ENCODE measurements around the gene GRK4.

The GRK4 gene

GRCh38 chr4:3059943-3060342, 96.6 kb downstream of the GRK4 start:
- H3K36me3 ChIP-seq (ENCODE audit: low read depth): no peaks in the 10 kb centered on the region
- no peak overlapping the region for H3K27ac ChIP-seq (ENCODE audit: poor library complexity, severe bottlenecking)
- TF ChIP-seq CTCF (IDR thresholded peaks at IDR 0.05; ENCODE audit: poor library complexity, severe bottlenecking): no peak
- ATAC-seq (ENCODE audit: low read depth) (no peak), DNase-seq (ENCODE audit: low spot score) (no peak)
- no peaks in the 10 kb centered on the region for H3K9me3 ChIP-seq (ENCODE audit: severe bottlenecking)
- H3K4me3 ChIP-seq (ENCODE audit: severe bottlenecking): no peak overlapping the region
- no peaks in the 10 kb centered on the region for H3K4me1 ChIP-seq (ENCODE audit: insufficient read depth, poor library complexity, severe bottlenecking)
- H3K27me3 ChIP-seq (ENCODE audit: insufficient read depth, poor library complexity, severe bottlenecking): no peaks in the 10 kb centered on the region

- Histone ChIP-seq H3K4me3 (ENCODE audit: severe bottlenecking) (no peak overlapping the region), H3K9me3 (ENCODE audit: severe bottlenecking) (no peaks in the 10 kb centered on the region), H3K36me3 (ENCODE audit: low read depth) (no peaks in the 10 kb centered on the region), H3K4me1 (ENCODE audit: insufficient read depth, poor library complexity, severe bottlenecking) (no peaks in the 10 kb centered on the region), H3K27ac (ENCODE audit: poor library complexity, severe bottlenecking) (no peak overlapping the region), H3K27me3 (ENCODE audit: insufficient read depth, poor library complexity, severe bottlenecking) (no peaks in the 10 kb centered on the region)
- no peak for ATAC-seq (ENCODE audit: low read depth)
- no peak for TF ChIP-seq CTCF (IDR thresholded peaks at IDR 0.05; ENCODE audit: poor library complexity, severe bottlenecking)
- DNase-seq (ENCODE audit: low spot score): no peak
Measured at GRCh38 chr4:3060946-3061345, 97.6 kb downstream of the GRK4 start.

GRCh38 chr4:3062471-3062870, 99.1 kb downstream of the GRK4 start:
- no peak overlapping the region for H3K4me3 ChIP-seq (ENCODE audit: severe bottlenecking)
- H3K27ac ChIP-seq (ENCODE audit: poor library complexity, severe bottlenecking): no peak overlapping the region
- H3K27me3 ChIP-seq (ENCODE audit: insufficient read depth, poor library complexity, severe bottlenecking): no peaks in the 10 kb centered on the region
- no peaks in the 10 kb centered on the region for H3K36me3 ChIP-seq (ENCODE audit: low read depth)
- ATAC-seq (ENCODE audit: low read depth): no peak
- no peaks in the 10 kb centered on the region for H3K9me3 ChIP-seq (ENCODE audit: severe bottlenecking)
- DNase-seq (ENCODE audit: low spot score): no peak
- TF ChIP-seq CTCF (IDR thresholded peaks at IDR 0.05; ENCODE audit: poor library complexity, severe bottlenecking): no peak
- H3K4me1 ChIP-seq (ENCODE audit: insufficient read depth, poor library complexity, severe bottlenecking): no peaks in the 10 kb centered on the region

- Histone ChIP-seq H3K4me3 (ENCODE audit: severe bottlenecking) (no peak overlapping the region), H3K27me3 (ENCODE audit: insufficient read depth, poor library complexity, severe bottlenecking) (no peaks in the 10 kb centered on the region), H3K9me3 (ENCODE audit: severe bottlenecking) (no peaks in the 10 kb centered on the region), H3K27ac (ENCODE audit: poor library complexity, severe bottlenecking) (no peak overlapping the region), H3K36me3 (ENCODE audit: low read depth) (no peaks in the 10 kb centered on the region), H3K4me1 (ENCODE audit: insufficient read depth, poor library complexity, severe bottlenecking) (no peaks in the 10 kb centered on the region)
- no peak for TF ChIP-seq CTCF (IDR thresholded peaks at IDR 0.05; ENCODE audit: poor library complexity, severe bottlenecking)
- DNase-seq (ENCODE audit: low spot score): no peak
- no peak for ATAC-seq (ENCODE audit: low read depth)
Measured at GRCh38 chr4:3065551-3065950, 102.2 kb downstream of the GRK4 start.

- DNase-seq (ENCODE audit: low spot score) (no peak), ATAC-seq (ENCODE audit: low read depth) (no peak)
- TF ChIP-seq CTCF (IDR thresholded peaks at IDR 0.05; ENCODE audit: poor library complexity, severe bottlenecking): no peak
- no peaks in the 10 kb centered on the region for H3K27me3 ChIP-seq (ENCODE audit: insufficient read depth, poor library complexity, severe bottlenecking)
- no peak overlapping the region for H3K27ac ChIP-seq (ENCODE audit: poor library complexity, severe bottlenecking)
- no peaks in the 10 kb centered on the region for H3K4me1 ChIP-seq (ENCODE audit: insufficient read depth, poor library complexity, severe bottlenecking)
- H3K4me3 ChIP-seq (ENCODE audit: severe bottlenecking): no peak overlapping the region
- H3K9me3 ChIP-seq (ENCODE audit: severe bottlenecking): no peaks in the 10 kb centered on the region
- H3K36me3 ChIP-seq (ENCODE audit: low read depth): no peaks in the 10 kb centered on the region
Measured at GRCh38 chr4:3066836-3067400, 103.5 kb downstream of the GRK4 start.
